Measurements from ENCODE around the gene METTL27.
A peak's percentile ranks its signal among the peaks of the same experiment; 100 is the strongest.

METTL27 gene

GRCh38 chr7:73842067-73842976 lies at the start of gene METTL27 (continued):
- TF ChIP-seq MZF1 (tag by site-specific recombination; IDR thresholded peaks at IDR 0.05; ENCODE audit: borderline replicate concordance) (no peak), ZNF544 (tag by site-specific recombination; IDR thresholded peaks at IDR 0.05) (no peak), EGR2 (tag by site-specific recombination; IDR thresholded peaks at IDR 0.05; ENCODE audit: low read depth) (peak; percentile 64; the same call in 1 of the 2 replicates), ZNF37A (tag by site-specific recombination; IDR thresholded peaks at IDR 0.05) (no peak), HOXD13 (CRISPR knock-in tag; IDR thresholded peaks at IDR 0.05; ENCODE audit: borderline replicate concordance) (no peak), MEIS1 (CRISPR knock-in tag; IDR thresholded peaks at IDR 0.05; ENCODE audit: borderline replicate concordance) (no peak), GLIS2 (tag by site-specific recombination; IDR thresholded peaks at IDR 0.05) (no peak), PATZ1 (tag by site-specific recombination; IDR thresholded peaks at IDR 0.05) (no peak), ZNF449 (tag by site-specific recombination; IDR thresholded peaks at IDR 0.05) (no peak), PBX3 (CRISPR knock-in tag; IDR thresholded peaks at IDR 0.05) (no peak), ZNF26 (tag by site-specific recombination; IDR thresholded peaks at IDR 0.05) (no peak), ZNF121 (tag by site-specific recombination; IDR thresholded peaks at IDR 0.05) (no peak), ZNF426 (tag by site-specific recombination; IDR thresholded peaks at IDR 0.05) (no peak), ZNF292 (tag by site-specific recombination; IDR thresholded peaks at IDR 0.05; ENCODE audit: borderline replicate concordance, low read depth) (no peak), ZEB2 (tag by site-specific recombination; IDR thresholded peaks at IDR 0.05) (no peak), ZNF138 (tag by site-specific recombination; IDR thresholded peaks at IDR 0.05; ENCODE audit: borderline replicate concordance) (no peak), ZNF148 (tag by site-specific recombination; IDR thresholded peaks at IDR 0.05; ENCODE audit: borderline replicate concordance) (no peak), ZNF10 (tag by site-specific recombination; IDR thresholded peaks at IDR 0.05) (no peak), HOXC10 (CRISPR knock-in tag; IDR thresholded peaks at IDR 0.05) (no peak), ZBTB44 (tag by site-specific recombination; IDR thresholded peaks at IDR 0.05) (no peak)
- TF ChIP-seq, protein P1, sequence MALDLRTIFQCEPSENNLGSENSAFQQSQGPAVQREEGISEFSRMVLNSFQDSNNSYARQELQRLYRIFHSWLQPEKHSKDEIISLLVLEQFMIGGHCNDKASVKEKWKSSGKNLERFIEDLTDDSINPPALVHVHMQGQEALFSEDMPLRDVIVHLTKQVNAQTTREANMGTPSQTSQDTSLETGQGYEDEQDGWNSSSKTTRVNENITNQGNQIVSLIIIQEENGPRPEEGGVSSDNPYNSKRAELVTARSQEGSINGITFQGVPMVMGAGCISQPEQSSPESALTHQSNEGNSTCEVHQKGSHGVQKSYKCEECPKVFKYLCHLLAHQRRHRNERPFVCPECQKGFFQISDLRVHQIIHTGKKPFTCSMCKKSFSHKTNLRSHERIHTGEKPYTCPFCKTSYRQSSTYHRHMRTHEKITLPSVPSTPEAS (tag by site-specific recombination; IDR thresholded peaks at IDR 0.05) = no peak
